ENCODE data around the gene C17orf100. TPM values are rescaled to one million over a fixed set of nuclear protein-coding genes. Genes with fewer than 3 reads are reported as not detected.

C17orf100 gene
- total and polyA plus RNA-seq, 9 of the 15 experiments (the other 6 are each of a cell fraction or from before 2014, with no cell fraction given): 0.04 to 1.7 (median 0.43) TPM

DNA sequence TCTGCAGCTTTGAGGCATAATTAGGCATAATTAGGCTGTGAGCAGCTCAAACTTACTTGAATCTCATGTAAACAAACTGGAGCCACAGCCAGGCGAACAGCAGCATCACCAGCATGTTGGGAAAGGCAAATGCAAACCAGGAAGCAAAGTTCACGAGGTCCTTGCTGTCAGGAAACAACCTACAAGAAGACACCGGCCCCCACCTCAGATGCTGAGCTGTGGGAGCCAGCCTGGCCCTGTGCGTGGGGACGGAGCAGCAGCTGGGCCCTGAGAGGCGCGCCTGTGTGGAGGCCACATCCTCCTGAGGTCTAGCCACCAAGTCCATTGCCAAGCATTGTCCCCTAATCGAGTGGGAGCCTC is 49.4 kb downstream of the C17orf100 start (continued):
- TF ChIP-seq, protein P1, sequence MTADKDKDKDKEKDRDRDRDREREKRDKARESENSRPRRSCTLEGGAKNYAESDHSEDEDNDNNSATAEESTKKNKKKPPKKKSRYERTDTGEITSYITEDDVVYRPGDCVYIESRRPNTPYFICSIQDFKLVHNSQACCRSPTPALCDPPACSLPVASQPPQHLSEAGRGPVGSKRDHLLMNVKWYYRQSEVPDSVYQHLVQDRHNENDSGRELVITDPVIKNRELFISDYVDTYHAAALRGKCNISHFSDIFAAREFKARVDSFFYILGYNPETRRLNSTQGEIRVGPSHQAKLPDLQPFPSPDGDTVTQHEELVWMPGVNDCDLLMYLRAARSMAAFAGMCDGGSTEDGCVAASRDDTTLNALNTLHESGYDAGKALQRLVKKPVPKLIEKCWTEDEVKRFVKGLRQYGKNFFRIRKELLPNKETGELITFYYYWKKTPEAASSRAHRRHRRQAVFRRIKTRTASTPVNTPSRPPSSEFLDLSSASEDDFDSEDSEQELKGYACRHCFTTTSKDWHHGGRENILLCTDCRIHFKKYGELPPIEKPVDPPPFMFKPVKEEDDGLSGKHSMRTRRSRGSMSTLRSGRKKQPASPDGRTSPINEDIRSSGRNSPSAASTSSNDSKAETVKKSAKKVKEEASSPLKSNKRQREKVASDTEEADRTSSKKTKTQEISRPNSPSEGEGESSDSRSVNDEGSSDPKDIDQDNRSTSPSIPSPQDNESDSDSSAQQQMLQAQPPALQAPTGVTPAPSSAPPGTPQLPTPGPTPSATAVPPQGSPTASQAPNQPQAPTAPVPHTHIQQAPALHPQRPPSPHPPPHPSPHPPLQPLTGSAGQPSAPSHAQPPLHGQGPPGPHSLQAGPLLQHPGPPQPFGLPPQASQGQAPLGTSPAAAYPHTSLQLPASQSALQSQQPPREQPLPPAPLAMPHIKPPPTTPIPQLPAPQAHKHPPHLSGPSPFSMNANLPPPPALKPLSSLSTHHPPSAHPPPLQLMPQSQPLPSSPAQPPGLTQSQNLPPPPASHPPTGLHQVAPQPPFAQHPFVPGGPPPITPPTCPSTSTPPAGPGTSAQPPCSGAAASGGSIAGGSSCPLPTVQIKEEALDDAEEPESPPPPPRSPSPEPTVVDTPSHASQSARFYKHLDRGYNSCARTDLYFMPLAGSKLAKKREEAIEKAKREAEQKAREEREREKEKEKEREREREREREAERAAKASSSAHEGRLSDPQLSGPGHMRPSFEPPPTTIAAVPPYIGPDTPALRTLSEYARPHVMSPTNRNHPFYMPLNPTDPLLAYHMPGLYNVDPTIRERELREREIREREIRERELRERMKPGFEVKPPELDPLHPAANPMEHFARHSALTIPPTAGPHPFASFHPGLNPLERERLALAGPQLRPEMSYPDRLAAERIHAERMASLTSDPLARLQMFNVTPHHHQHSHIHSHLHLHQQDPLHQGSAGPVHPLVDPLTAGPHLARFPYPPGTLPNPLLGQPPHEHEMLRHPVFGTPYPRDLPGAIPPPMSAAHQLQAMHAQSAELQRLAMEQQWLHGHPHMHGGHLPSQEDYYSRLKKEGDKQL (CRISPR knock-in tag; IDR thresholded peaks at IDR 0.05; ENCODE audit: borderline replicate concordance): no peak
- TF ChIP-seq, protein P2, sequence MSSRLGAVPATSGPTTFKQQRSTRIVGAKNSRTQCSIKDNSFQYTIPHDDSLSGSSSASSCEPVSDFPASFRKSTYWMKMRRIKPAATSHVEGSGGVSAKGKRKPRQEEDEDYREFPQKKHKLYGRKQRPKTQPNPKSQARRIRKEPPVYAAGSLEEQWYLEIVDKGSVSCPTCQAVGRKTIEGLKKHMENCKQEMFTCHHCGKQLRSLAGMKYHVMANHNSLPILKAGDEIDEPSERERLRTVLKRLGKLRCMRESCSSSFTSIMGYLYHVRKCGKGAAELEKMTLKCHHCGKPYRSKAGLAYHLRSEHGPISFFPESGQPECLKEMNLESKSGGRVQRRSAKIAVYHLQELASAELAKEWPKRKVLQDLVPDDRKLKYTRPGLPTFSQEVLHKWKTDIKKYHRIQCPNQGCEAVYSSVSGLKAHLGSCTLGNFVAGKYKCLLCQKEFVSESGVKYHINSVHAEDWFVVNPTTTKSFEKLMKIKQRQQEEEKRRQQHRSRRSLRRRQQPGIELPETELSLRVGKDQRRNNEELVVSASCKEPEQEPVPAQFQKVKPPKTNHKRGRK (tag; IDR thresholded peaks at IDR 0.05): no peak
- no peak for TF ChIP-seq ZNF75A (CRISPR knock-in tag; IDR thresholded peaks at IDR 0.05)

All from K562 (cell line).